Measurements from ENCODE around the gene TCERG1L.

DNA sequence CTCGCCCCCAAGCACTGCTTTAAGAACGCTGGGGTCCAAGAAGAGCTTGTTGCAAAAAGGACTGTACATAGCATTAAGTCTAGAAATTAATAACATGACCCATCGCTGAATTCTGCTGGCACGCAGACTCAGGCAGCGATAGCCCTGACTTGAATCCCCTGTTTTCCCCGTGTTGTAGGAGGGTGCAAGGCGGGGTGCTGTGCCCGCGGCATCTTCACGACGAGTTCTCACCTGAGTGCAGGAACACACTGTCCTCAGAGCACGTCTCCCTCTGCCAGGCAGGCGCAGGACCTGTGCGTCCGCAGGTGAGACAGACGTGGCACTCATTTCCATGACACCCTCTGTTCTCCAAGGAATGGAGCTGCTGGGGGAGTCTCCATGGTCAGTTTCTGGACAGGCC lies 243.2 kb downstream of the TCERG1L start:
- no peak for TF ChIP-seq EZH2phosphoT487 (conservative IDR thresholded peaks at IDR 0.05; ENCODE audit: low read length)
- TF ChIP-seq, protein P1, sequence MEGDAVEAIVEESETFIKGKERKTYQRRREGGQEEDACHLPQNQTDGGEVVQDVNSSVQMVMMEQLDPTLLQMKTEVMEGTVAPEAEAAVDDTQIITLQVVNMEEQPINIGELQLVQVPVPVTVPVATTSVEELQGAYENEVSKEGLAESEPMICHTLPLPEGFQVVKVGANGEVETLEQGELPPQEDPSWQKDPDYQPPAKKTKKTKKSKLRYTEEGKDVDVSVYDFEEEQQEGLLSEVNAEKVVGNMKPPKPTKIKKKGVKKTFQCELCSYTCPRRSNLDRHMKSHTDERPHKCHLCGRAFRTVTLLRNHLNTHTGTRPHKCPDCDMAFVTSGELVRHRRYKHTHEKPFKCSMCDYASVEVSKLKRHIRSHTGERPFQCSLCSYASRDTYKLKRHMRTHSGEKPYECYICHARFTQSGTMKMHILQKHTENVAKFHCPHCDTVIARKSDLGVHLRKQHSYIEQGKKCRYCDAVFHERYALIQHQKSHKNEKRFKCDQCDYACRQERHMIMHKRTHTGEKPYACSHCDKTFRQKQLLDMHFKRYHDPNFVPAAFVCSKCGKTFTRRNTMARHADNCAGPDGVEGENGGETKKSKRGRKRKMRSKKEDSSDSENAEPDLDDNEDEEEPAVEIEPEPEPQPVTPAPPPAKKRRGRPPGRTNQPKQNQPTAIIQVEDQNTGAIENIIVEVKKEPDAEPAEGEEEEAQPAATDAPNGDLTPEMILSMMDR (IDR thresholded peaks at IDR 0.05; ENCODE audit: insufficient read depth, low read length, poor library complexity, severe bottlenecking) = no peak

Measured in SU-DHL-6 (cell line).